HG03378 (cell line): Measurements from ENCODE around the gene EFCAB5.
"Not testable (repeated sequence)": the region's sequence is repeated elsewhere in the genome, so short reads cannot be mapped to it uniquely, and the experiment has no call there.

ENCODE experiments used
- ATAC-seq: cut with Tn5 transposase; IDR thresholded peaks from one replicate; pipeline ENCODE4 v1.9.1; 2021; ENCODE audit warnings: mild to moderate bottlenecking, moderate library complexity; ENCODE audit not compliant: unreplicated experiment

The EFCAB5 gene

DNA sequence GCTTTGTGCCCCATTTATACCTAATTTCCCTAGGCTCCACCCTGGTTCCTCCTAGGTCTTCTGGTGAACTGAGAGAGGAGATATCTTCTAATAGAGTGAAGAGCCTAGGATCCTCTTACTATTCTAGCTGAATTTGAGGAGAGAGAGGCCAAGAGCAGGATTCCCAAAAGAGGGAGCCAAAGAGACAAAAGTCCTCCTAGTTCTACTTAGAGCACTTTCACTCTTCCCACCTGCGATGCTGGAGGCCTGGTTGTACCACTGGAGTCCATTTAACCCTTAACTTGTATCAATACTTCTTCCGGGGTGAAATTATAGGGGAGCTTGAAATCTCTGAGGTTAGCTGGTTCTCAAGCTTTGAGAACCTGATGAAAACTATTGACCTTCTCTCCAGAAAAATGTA, 8.1 kb upstream of the EFCAB5 start:
- no peak for ATAC-seq

DNA sequence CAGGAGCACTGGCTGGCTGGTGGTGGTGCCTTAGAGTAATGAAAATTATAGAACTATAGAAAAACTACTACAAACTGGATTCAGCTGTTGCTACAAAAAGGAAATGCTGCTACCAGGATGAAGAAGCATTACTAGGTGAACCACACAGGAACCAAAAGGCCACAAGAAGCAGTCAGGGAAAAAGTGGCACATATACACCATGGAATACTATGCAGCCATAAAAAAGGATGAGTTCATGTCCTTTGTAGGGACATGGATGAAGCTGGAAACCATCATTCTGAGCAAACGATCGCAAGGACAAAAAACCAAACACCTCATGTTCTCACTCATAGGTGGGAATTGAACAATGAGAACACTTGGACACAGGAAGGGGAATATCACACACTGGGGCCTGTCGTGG, 5.5 kb upstream of the EFCAB5 start:
- ATAC-seq = not testable (repeated sequence)

DNA sequence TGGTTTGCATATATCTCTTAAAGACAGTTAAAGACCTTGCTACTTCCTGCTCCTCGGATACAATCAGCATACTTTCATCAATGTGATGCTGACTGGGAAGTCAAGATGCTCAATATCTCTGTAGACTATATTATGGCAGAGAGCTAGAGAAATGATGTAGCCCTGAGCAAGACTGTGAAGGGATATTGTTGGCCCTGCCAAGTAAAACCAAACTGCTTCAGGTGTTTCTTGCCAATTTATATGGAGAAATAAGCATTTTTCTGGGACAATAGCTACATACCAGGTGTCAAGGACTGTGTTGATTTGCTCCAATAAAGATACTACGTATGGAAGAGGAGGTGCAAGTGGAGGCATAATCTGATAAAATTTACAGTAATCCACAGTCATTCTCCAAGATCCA, 4.7 kb upstream of the EFCAB5 start:
- ATAC-seq = no peak

DNA sequence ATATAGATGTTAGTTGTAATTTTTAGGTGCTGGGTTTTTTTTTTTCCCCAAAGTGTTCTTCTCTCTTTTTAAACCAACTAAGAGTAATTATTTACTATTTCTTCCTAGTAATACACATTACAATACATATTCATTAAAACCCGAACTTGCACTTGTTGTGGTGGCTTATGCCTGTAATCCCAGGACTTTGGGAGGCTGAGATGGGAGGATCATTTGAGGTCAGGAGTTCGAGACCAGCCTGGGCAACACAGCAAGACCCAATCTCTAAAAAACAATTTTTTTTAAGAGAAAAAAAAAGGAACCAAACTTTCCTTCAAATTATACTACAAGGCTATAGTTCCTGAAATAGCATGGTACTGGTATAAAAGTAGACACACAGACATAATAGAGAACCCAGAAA, 3.8 kb downstream of the EFCAB5 start:
- ATAC-seq = no peak

DNA sequence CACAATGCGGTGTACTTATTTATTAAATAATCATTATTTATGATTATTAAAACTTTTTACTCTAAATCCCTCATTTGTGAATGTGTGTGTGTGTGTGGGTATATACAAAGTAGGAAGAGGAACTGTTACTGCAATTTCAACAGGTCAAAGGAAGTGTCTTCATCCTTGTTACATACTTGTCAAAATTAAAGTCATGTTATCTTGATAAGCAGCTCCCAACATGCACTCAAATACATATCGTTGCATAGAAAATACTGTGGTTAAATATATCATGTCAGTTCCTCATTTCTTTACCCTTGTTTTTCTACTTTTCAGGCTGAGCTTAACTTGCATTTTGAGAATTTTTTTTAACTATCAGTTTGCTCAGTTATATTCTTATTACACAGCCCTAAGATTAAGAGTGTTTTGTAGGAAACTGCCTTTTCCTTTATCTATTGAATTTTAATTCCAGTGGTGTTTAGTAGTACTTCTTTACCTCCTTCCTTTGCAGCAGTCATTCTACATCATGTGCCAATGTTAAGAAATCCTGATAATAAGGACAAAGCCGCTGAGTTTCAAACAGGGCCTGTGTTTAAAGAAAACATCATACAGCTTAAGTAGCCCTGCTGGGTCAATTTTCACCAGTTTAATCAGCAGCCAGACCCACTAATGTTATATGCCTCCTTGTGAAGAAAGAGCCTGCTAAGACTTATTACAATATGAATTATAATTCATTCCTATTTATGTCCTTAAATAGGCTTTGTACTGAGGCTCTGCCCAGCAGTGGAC, 7.2 kb downstream of the EFCAB5 start:
- no peak for ATAC-seq

DNA sequence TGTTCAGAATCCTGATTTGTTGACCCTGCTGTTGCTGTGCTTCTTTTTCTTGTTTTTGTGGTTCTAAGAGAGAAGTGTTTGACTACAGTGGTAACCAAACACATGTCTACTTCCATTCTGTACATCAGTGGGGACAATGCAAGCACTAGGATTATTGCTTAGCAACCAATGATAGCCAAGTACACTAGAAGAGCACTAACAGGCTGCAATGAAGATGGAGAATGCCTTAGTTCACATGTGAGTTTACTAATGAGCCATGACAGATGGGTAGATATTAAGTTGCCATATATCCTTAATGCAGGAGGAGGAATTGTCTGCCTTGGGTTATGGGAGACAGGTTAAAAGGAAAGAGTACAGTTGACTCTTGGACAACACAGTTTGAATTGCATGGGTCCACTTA, 8.3 kb downstream of the EFCAB5 start:
- no peak for ATAC-seq

DNA sequence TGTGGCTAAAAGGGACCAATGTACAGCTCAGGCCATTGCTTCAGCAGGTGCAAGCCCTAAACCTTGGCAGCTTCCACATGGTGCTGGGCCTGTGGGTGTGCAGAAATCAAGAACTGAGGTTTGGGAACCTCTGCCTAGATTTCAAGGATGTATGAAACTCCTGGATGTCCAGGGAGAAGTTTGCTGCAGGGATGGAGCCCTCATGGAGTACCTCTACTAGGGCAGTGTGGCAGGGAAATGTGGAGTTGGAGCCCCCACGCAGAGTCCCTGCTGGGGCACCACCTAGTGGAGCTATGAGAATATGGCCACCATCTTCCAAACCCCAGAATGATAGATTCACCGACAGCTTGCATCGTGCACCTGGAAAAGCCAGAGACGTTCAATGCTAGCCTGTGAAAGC, 13.0 kb downstream of the EFCAB5 start:
- no peak for ATAC-seq

DNA sequence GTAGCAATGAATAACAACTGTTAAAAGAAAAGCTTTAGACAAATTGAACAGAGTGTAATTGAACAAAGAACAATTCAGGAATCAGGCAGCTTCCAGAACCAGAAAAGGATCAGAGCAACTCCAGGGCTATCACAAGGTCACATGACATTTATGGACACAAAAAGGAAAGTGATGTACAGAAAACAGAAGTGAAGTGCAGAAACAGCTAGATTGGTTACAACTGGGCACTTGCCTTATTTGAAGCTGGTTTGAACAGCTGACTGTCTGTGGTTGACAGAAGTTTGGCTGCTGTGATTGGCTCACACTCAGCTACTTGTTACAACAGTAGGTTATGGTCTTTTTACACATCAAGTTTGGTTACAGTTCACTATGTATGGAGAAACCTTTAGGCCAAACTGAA, 14.8 kb downstream of the EFCAB5 start:
- no peak for ATAC-seq

DNA sequence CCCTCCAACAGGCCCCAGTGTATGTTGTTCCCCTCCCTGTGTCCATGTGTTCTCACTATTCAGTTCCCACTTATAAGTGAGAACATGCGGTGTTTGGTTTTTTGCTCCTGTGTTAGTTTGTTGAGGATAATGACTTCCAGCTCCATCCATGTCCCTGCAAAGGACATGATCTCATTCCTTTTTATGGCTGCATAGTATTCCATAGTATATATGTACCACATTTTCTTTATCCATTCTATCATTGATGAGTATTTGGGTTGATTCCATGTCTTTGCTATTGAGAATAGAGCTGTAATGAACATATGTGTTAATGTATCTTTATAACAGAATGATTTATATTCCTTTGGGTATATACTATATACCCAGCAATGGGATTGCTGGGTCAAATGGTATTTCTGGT, 16.1 kb downstream of the EFCAB5 start:
- ATAC-seq = not testable (repeated sequence)

DNA sequence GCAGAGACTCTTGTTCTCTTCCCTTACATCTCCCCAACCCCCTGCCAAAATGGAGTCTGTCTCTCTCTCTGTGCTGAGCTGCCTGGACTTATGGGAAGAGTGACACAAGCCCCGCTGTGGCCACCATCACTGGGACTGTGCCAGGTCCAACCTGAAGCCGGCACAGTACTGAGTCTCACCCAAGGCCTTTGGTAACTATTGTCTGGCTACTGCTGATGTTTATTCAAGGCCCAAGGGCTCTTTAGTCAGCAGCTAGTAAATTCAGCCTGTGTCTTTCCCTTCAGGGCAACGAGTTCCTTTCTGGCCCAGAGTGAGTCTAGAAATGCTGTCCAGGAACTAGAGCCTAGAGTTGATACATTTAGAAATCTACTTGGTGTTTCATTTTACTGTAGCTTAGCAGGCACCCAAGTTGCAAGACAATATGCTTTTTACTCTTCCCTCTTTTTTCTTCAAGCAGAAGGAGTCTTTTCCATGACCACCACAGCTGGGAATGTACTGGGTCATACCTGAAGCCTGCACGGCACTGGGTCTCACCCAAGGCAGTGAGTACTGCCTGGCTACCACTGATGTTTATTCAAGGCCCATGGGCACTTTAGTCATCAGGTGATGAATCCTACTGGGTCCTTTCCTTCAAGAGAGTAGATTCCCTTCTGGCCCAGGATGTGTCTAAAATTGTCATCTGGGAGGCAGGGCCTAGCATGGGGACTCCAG, 17.7 kb downstream of the EFCAB5 start:
- no peak for ATAC-seq

DNA sequence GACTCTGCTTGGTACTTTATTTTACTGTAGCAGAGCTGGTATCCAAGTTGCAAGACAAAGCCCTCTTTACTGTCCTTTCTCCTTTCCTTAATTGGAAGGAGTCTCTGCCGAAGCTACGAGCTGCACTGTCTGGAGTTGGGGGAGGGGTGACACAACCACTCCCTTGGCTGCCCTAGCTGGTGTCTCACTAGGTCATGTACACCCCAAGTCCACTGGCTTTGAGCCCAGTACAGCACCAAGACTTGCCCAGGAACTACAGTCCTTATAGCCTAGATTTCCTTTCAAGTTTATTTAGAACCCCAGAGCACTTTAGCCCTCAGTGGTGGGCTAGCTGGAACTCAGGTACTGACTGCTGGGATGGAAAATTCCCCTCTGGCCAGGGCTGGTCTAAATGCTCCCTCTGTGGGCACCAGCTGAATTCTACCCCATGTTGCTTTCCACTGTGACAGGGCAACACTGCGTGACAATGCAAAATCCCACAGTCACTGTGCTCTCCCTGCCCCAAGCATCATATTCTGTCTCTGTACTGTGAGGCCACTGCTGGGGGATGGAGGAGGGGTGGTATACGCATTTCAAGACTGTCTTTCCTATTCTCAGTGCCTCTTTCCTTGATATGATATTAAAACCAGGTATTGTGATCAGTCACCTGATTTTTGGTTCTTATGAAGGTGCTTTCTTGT, 18.4 kb downstream of the EFCAB5 start:
- ATAC-seq = no peak

DNA sequence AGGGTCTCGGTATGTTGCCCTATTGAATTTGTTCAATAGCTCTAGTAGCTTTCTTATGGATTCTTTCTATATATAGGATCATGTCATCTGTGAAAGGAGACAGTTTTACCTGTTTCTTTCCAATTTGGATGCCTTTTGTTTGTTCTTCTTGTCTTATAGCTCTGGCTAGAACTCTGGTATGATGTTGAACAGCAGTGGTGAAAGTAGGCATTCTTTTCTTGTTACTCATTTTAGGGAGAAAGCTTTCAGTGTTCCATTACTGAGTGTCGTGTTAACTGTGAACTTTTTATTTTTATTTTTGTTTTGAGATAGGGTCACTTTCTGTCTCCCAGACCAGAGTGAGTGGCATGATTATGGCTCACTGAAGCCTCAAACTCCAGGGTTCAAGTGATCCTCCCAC, 21.2 kb downstream of the EFCAB5 start:
- ATAC-seq = no peak

DNA sequence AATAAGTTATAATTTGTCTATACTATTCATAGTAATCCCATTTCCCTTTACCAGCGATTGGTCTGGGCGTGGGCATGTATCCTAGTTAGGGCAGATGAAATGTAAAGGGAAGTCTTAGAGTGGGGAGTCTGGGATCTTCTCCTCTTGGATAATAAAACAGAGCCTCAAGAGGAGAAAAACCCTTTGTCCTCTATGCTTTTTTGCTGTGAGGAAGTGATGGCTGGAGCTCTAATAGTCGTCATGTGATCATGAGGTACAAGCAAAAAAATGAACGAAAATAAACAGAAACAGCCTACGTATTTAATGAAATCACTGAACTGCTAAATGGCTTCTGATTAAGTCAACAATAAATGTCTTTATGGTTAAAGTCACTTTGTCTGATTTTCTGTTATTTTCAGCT, 26.8 kb downstream of the EFCAB5 start:
- no peak for ATAC-seq

DNA sequence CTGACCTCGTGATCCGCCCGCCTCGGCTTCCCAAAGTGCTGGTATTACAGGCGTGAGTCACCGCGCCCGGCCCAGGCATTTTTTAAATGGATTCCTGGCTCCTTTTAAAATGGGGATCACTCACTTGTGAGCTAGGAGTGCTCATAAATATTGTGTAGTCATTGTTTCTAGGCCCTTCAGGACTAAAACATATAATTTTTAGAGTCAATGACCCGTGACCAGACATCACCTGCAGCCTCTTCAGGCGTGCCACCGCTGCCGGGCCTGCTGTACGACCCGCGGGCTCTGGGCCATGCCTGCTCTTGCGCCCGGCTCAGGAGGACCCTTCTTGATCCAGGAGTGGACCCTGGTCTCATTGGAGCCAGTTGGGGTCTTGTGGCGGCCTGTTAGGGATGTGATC, 30.8 kb downstream of the EFCAB5 start:
- ATAC-seq = no peak

DNA sequence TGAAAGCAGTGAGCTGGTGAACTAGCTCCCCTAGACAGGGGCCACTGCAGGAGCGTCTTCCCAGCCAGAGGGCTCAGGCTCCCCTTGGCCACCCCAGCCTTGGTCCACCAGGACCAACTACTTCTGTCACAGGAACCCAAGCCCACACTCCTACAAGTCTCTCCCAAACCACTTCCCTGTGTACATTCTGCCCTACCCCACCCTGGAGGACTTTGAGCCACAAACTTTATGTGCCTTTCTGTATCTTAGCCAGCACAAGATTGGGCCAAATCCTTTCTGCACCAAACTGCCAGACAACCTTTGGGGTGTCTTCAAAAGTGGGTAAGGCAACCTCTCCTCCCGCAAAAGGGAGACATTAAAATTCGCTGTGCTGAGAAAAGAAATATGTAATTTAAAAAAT, 31.6 kb downstream of the EFCAB5 start:
- ATAC-seq = no peak

DNA sequence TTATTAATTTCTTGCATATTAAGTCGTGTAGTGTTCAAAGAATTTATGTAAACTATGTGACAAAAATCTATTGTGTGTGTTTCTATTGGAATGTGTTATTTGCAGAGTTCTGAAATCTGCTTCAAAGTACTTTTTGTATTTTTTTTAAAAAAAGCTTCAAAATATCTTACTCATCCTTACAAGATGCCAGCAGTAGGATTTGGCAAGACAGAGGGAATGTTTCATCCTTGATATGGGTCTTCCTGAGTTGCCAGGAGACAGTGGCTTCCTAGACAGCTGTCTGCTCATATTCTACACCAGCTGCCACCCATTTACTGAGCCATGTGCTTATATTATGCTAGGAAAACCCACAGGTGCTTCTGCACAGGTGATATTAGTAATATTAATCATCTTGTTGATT, 36.4 kb downstream of the EFCAB5 start:
- ATAC-seq = no peak

DNA sequence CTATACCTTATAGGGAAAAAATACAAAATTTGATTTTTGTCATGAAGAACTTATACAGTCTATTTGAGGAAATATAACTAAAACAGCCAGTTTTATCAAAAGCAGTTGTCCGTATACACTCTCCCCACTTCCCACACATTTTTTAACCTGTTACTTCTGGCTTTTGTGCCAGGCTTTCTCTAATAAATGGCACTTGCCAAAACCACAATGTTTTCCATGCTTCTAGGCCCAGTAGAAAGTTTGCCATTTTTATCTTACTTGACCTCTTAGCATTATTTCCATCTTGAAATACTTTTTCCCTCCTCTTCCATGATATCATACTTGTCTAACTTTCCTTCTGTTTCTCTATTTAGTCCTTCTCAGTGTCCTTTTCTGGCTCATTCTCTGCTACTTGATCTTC, 38.8 kb downstream of the EFCAB5 start:
- no peak for ATAC-seq

DNA sequence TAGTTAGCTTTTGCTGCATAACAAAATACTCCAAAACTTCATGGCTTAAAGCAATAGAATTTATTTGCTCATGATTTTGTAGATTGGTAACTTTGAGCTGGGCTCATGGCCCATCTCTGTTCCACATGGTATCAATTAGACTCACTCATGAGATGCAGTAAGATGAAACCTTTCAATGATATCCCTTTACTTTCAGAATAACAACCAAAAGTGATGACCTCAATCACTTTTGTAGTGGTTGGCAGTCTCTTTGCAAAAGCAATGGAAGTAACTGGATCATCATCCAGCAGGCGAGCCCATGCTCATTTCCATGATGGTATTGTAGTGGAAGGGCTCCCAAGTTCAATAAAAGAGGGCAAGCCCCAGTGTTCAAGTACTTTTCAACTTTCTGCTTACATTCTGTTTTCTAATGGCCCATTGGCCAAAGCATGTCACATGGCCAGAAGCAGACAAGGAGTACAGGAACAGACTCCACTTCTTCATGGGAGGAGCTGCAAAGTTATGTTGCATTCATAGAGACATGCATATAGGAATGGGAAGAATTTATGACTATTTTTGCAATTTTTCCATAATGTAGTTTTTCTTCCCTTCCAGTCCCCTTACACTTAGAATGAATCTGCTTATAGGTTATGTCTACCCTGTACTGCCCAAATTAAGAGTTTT, 41.7 kb downstream of the EFCAB5 start:
- no peak for ATAC-seq

DNA sequence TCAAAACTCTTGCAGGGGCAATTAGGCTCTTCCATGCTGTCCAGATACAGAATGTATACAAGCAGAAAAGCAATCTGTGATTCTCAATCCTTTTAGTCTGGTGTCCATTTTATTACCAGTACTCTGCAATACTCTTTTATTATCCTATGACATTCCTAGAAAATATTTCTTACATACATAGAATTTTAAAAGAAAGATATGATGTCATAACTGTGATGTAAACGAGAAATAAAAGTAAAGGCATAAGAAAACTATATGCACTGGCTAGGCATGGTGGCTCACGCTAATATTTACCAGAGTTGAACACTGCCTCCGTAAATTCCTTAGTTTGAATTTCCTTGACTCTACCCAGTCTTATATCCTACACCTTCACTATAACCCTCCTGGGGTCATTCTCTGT, 55.0 kb downstream of the EFCAB5 start:
- no peak for ATAC-seq

DNA sequence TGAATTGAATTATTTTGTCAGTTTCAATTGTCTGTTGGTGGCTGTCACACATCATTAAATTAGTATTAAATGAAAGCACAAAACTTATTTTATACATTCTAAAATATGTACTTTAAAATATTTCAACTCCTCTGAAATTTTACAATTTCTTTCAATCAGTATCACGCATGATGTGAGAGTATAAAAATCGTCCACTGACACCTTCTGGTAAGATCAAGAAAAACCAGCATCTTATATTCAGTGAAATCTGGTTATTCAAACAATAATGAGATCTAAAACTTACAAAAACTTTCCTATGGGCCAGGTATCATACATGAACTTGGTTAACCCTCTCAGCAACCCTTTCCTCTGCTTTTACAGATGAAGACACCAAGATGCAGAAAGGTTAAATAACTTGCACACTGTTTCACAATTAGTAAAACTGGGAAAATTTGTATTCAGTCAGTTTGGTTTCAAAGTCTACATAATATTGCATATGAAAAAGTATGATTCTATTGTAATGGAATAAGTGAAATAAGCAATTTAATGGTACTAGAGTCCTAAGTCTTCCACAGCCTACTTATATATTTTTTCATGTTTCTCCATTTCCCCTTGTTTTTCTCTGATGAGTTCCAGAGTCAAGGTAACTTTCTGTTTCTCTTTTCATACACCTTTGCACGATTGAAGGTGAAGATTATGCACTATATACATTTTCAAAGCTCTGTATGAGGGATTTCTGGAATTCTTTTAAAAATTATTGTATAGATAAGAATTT, 58.7 kb downstream of the EFCAB5 start:
- no peak for ATAC-seq

DNA sequence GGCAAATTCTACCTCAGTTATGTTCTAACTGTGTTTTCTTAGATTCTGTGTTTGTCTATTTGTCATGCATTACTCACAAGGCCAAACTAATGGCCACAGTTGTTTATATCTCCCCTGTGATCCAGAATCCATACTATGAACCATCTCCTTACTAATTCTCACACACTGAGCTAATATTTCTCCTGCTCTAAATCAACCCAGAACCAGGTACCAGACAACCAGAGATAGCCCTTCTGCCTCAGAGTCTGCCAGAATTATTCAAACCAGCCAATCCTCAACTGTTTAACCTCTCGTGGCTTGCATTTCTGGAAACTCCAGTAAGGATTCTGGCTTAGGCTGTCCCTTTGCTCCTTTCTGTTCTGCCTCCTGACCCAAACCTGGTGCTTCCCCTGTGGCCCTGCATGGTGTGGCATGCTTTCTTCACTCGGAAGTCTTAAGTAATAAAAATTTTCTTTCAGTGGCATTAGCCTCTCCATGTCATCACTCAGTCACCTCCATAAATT, 59.4 kb downstream of the EFCAB5 start:
- no peak for ATAC-seq
